ENCODE measurements around the gene SH3GL2.

Gene SH3GL2

GRCh38 chr9:17825265-17825659, 246.4 kb downstream of the SH3GL2 start:
- Histone ChIP-seq H3K4me2 (ENCODE audit: insufficient read depth, low read length) (no peak overlapping the region), H3K9ac (ENCODE audit: low read depth, low read length) (no peak overlapping the region), H3K79me2 (ENCODE audit: insufficient read depth, low read length) (no peaks in the 10 kb centered on the region), H2AFZ (ENCODE audit: low read depth, low read length) (no peak overlapping the region), H3K27ac (ENCODE audit: low read length) (no peak overlapping the region), H3K4me3 (ENCODE audit: low read depth in 1 of 2, low read length in 2 of 2) (no peak overlapping the region), H3K4me1 (ENCODE audit: insufficient read depth, low read length) (no peaks in the 10 kb centered on the region), H3K9me3 (ENCODE audit: insufficient read depth, low read length, severe bottlenecking) (no peaks in the 10 kb centered on the region), H4K20me1 (ENCODE audit: insufficient read depth, low read length) (no peaks in the 10 kb centered on the region), H3K27me3 (ENCODE audit: insufficient read depth, low read length, poor library complexity) (no peaks in the 10 kb centered on the region), H3K36me3 (ENCODE audit: insufficient read depth, low read length) (no peaks in the 10 kb centered on the region)
- DNase-seq (no peak), ATAC-seq (ENCODE audit: insufficient read depth, low read depth) (no peak)
- TF ChIP-seq EZH2 (IDR thresholded peaks at IDR 0.05; ENCODE audit: borderline replicate concordance, low read depth, low read length, severe bottlenecking), result no peak
- TF ChIP-seq CTCF (IDR thresholded peaks at IDR 0.05; ENCODE audit: borderline replicate concordance, extremely low read depth, low read length, poor library complexity, severe bottlenecking), result no peak

- no peak overlapping the region for H2AFZ ChIP-seq (ENCODE audit: low read depth, low read length)
- no peaks in the 10 kb centered on the region for H3K36me3 ChIP-seq (ENCODE audit: insufficient read depth, low read length)
- no peaks in the 10 kb centered on the region for H3K27me3 ChIP-seq (ENCODE audit: insufficient read depth, low read length, poor library complexity)
- DNase-seq (no peak), ATAC-seq (ENCODE audit: insufficient read depth, low read depth) (no peak)
- H3K4me1 ChIP-seq (ENCODE audit: insufficient read depth, low read length), result no peaks in the 10 kb centered on the region
- H3K27ac ChIP-seq (ENCODE audit: low read length), result no peak overlapping the region
- H3K4me2 ChIP-seq (ENCODE audit: insufficient read depth, low read length), result no peak overlapping the region
- H3K9me3 ChIP-seq (ENCODE audit: insufficient read depth, low read length, severe bottlenecking), result no peaks in the 10 kb centered on the region
- H4K20me1 ChIP-seq (ENCODE audit: insufficient read depth, low read length), result no peaks in the 10 kb centered on the region
- H3K9ac ChIP-seq (ENCODE audit: low read depth, low read length), result no peak overlapping the region
- no peaks in the 10 kb centered on the region for H3K79me2 ChIP-seq (ENCODE audit: insufficient read depth, low read length)
- TF ChIP-seq EZH2 (IDR thresholded peaks at IDR 0.05; ENCODE audit: borderline replicate concordance, low read depth, low read length, severe bottlenecking) (no peak), CTCF (IDR thresholded peaks at IDR 0.05; ENCODE audit: borderline replicate concordance, extremely low read depth, low read length, poor library complexity, severe bottlenecking) (no peak)
- no peak overlapping the region for H3K4me3 ChIP-seq (ENCODE audit: low read depth in 1 of 2, low read length in 2 of 2)
These were observed 250.2 kb downstream of the SH3GL2 start for GRCh38 chr9:17829064-17829463.

- no peak overlapping the region for H2AFZ ChIP-seq (ENCODE audit: low read depth, low read length)
- H3K27me3 ChIP-seq (ENCODE audit: insufficient read depth, low read length, poor library complexity), result no peaks in the 10 kb centered on the region
- no peak for TF ChIP-seq CTCF (IDR thresholded peaks at IDR 0.05; ENCODE audit: borderline replicate concordance, extremely low read depth, low read length, poor library complexity, severe bottlenecking)
- no peak for TF ChIP-seq EZH2 (IDR thresholded peaks at IDR 0.05; ENCODE audit: borderline replicate concordance, low read depth, low read length, severe bottlenecking)
- no peaks in the 10 kb centered on the region for H3K79me2 ChIP-seq (ENCODE audit: insufficient read depth, low read length)
- no peak overlapping the region for H3K4me3 ChIP-seq (ENCODE audit: low read depth in 1 of 2, low read length in 2 of 2)
- no peaks in the 10 kb centered on the region for H3K4me1 ChIP-seq (ENCODE audit: insufficient read depth, low read length)
- H3K27ac ChIP-seq (ENCODE audit: low read length), result no peak overlapping the region
- H3K9ac ChIP-seq (ENCODE audit: low read depth, low read length), result no peak overlapping the region
- H3K36me3 ChIP-seq (ENCODE audit: insufficient read depth, low read length), result no peaks in the 10 kb centered on the region
- DNase-seq, result no peak
- no peaks in the 10 kb centered on the region for H3K9me3 ChIP-seq (ENCODE audit: insufficient read depth, low read length, severe bottlenecking)
- no peaks in the 10 kb centered on the region for H4K20me1 ChIP-seq (ENCODE audit: insufficient read depth, low read length)
- no peak for ATAC-seq (ENCODE audit: insufficient read depth, low read depth)
- no peak overlapping the region for H3K4me2 ChIP-seq (ENCODE audit: insufficient read depth, low read length)
These were observed 251.0 kb downstream of the SH3GL2 start for GRCh38 chr9:17829812-17830385.

- Histone ChIP-seq H3K79me2 (ENCODE audit: insufficient read depth, low read length) (no peaks in the 10 kb centered on the region), H3K27me3 (ENCODE audit: insufficient read depth, low read length, poor library complexity) (no peaks in the 10 kb centered on the region), H3K9me3 (ENCODE audit: insufficient read depth, low read length, severe bottlenecking) (no peaks in the 10 kb centered on the region), H4K20me1 (ENCODE audit: insufficient read depth, low read length) (no peaks in the 10 kb centered on the region), H2AFZ (ENCODE audit: low read depth, low read length) (no peak overlapping the region), H3K4me3 (ENCODE audit: low read depth in 1 of 2, low read length in 2 of 2) (no peak overlapping the region), H3K27ac (ENCODE audit: low read length) (no peak overlapping the region), H3K36me3 (ENCODE audit: insufficient read depth, low read length) (no peaks in the 10 kb centered on the region), H3K4me1 (ENCODE audit: insufficient read depth, low read length) (no peaks in the 10 kb centered on the region), H3K9ac (ENCODE audit: low read depth, low read length) (no peak overlapping the region), H3K4me2 (ENCODE audit: insufficient read depth, low read length) (no peak overlapping the region)
- TF ChIP-seq EZH2 (IDR thresholded peaks at IDR 0.05; ENCODE audit: borderline replicate concordance, low read depth, low read length, severe bottlenecking) (no peak), CTCF (IDR thresholded peaks at IDR 0.05; ENCODE audit: borderline replicate concordance, extremely low read depth, low read length, poor library complexity, severe bottlenecking) (no peak)
- ATAC-seq (ENCODE audit: insufficient read depth, low read depth), result no peak
- no peak for DNase-seq
These were observed 253.9 kb downstream of the SH3GL2 start for GRCh38 chr9:17832812-17833211.

All from DND-41 (cell line).